HL-60 (cell line): ENCODE data around the gene PITPNM3.

ENCODE experiments used
- DNase-seq, 2 experiments: peaks; one replicate each; pipeline ENCODE4 v3.0.0-alpha.2; 2010 to 2020; ENCODE audit warnings: low read depth in 1 of 2, low spot score in 1 of 2
- H3K27ac ChIP-seq: fragments of 250-450 bp; sonication (Bioruptor Pico); replicated peaks from 2 replicates; pipeline ENCODE4 v1.5.1; 2020; ENCODE audit warnings: mild to moderate bottlenecking, moderate library complexity
- H3K27me3 ChIP-seq: fragments of 250-450 bp; sonication (Bioruptor Pico); 2 replicates; pipeline ENCODE4 v1.5.1; 2021; ENCODE audit warnings: mild to moderate bottlenecking, moderate library complexity; ENCODE audit not compliant: insufficient read depth, poor library complexity, severe bottlenecking
- H3K4me3 ChIP-seq: replicated peaks from 2 replicates; pipeline ENCODE4 v1.5.1; 2011; ENCODE audit warnings: mild to moderate bottlenecking, control low read depth, low read length; ENCODE audit not compliant: insufficient read depth
- GABPA ChIP-seq: IDR thresholded peaks from 2 replicates; pipeline ENCODE4 v1.6.1; 2012; ENCODE audit warnings: low read depth
- POLR2AphosphoS5 ChIP-seq: IDR thresholded peaks from 2 replicates; pipeline ENCODE4 v1.6.1; 2012; ENCODE audit warnings: low read depth
- SPI1 ChIP-seq: IDR thresholded peaks from 2 replicates; pipeline ENCODE4 v1.6.1; 2012; ENCODE audit warnings: low read depth, mild to moderate bottlenecking, borderline replicate concordance
- TF ChIP-seq, protein P1 (sequence below): IDR thresholded peaks from 2 replicates; pipeline ENCODE4 v1.6.1; 2012; ENCODE audit warnings: low read depth; ENCODE audit not compliant: insufficient replicate concordance
- TF ChIP-seq, protein P2 (sequence below): IDR thresholded peaks from one replicate; pipeline ENCODE4 v1.5.1; 2011; ENCODE audit warnings: low read length, control low read depth, inconsistent platforms; ENCODE audit not compliant: insufficient read depth

Gene PITPNM3

DNA sequence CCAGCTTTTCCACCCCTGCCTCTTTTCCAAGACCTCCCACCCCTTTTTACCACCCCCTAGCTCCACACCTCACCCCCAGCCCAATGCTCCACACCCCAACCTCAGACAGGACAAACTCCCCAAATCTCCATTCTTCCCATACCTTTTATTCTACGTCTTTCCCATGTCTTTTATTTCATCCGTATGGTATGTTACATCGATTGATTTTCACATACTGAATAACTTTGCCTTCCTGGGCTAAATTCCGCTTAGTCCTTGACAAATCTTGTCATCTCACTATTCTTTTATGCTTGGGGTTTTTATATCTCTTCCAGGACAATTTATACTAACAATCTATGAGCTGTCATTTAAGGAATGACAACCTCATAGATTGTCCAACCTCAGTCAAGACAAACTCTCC, 46.4 kb downstream of the PITPNM3 start:
- Histone ChIP-seq H3K27me3 (no peaks in the 10 kb centered on the region), H3K27ac (no peak overlapping the region), H3K4me3 (no peak overlapping the region)
- TF ChIP-seq POLR2AphosphoS5, result no peak
- TF ChIP-seq, protein P1, sequence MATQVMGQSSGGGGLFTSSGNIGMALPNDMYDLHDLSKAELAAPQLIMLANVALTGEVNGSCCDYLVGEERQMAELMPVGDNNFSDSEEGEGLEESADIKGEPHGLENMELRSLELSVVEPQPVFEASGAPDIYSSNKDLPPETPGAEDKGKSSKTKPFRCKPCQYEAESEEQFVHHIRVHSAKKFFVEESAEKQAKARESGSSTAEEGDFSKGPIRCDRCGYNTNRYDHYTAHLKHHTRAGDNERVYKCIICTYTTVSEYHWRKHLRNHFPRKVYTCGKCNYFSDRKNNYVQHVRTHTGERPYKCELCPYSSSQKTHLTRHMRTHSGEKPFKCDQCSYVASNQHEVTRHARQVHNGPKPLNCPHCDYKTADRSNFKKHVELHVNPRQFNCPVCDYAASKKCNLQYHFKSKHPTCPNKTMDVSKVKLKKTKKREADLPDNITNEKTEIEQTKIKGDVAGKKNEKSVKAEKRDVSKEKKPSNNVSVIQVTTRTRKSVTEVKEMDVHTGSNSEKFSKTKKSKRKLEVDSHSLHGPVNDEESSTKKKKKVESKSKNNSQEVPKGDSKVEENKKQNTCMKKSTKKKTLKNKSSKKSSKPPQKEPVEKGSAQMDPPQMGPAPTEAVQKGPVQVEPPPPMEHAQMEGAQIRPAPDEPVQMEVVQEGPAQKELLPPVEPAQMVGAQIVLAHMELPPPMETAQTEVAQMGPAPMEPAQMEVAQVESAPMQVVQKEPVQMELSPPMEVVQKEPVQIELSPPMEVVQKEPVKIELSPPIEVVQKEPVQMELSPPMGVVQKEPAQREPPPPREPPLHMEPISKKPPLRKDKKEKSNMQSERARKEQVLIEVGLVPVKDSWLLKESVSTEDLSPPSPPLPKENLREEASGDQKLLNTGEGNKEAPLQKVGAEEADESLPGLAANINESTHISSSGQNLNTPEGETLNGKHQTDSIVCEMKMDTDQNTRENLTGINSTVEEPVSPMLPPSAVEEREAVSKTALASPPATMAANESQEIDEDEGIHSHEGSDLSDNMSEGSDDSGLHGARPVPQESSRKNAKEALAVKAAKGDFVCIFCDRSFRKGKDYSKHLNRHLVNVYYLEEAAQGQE, result no peak
- TF ChIP-seq SPI1, result no peak
- DNase-seq, result no peak

DNA sequence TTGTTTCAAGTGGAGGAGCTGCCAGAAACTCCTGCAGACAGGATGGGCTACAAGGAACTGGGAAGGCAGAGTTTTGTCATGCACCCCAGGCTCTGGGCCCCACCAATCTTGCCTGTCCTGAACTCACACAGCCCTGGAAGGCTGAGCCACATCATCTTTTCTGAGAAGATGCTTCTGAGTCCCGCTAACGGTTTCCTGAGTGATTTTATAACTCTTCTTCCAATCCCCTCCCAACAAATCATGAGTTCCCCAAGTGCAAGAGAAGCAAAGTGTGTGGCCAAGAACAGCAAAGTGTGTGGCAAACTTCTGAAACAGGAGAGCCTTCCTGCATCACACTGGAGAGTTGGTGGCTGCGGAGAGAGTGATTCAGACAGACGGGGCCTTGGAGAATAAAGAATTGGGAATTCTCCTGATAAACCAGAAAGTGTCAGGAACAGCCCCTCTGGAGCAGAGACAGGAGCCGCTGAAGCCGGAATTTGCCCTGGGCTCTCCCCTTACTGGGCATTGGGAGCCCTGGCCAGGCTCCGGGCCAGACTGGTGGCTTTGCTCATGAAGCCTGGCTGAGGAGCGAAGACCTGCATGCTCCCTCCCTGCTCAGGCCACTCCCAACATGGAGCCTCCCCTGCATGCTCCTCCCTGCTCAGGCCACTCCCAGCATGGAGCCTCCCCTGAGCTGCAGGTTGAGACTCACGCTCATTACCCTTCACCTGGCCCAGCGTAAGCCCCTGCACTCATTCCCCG, 47.2 kb downstream of the PITPNM3 start:
- DNase-seq, result no peak
- Histone ChIP-seq H3K27me3 (no peaks in the 10 kb centered on the region), H3K4me3 (no peak overlapping the region), H3K27ac (no peak overlapping the region)
- TF ChIP-seq GABPA (no peak), POLR2AphosphoS5 (no peak), SPI1 (no peak)
- TF ChIP-seq, protein P2, sequence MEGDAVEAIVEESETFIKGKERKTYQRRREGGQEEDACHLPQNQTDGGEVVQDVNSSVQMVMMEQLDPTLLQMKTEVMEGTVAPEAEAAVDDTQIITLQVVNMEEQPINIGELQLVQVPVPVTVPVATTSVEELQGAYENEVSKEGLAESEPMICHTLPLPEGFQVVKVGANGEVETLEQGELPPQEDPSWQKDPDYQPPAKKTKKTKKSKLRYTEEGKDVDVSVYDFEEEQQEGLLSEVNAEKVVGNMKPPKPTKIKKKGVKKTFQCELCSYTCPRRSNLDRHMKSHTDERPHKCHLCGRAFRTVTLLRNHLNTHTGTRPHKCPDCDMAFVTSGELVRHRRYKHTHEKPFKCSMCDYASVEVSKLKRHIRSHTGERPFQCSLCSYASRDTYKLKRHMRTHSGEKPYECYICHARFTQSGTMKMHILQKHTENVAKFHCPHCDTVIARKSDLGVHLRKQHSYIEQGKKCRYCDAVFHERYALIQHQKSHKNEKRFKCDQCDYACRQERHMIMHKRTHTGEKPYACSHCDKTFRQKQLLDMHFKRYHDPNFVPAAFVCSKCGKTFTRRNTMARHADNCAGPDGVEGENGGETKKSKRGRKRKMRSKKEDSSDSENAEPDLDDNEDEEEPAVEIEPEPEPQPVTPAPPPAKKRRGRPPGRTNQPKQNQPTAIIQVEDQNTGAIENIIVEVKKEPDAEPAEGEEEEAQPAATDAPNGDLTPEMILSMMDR, result no peak
- TF ChIP-seq, protein P1, result no peak

DNA sequence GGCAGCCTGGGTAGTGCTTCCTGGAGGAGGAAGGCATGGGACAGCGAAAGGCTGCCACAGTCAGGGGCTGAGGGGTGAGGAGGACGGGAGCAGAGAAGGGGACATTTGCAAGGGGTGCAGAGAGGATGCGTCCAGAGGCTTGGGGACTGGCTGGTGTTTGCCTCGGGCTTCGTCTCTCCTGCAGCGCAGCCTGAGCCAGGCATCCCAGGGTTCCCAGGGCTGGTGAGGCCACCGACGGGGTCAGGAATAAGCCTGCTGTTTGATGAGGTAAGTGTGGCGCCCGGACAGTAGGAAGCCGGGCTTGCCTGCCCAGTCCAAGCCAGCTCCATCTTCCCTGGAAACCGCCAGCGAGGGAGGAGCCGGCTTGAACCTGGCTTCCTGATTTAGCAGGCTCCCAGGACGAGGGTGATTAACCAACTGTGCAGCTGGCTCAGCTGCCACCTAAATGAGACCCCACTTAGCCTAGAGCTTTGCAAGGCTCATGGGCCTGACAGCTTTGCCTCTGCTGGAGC, 47.8 kb downstream of the PITPNM3 start:
- Histone ChIP-seq H3K27me3 (no peaks in the 10 kb centered on the region), H3K4me3 (no peak overlapping the region), H3K27ac (no peak overlapping the region)
- DNase-seq, result no peak
- TF ChIP-seq GABPA (no peak), SPI1 (no peak), POLR2AphosphoS5 (no peak)
- TF ChIP-seq, protein P1, result no peak

DNA sequence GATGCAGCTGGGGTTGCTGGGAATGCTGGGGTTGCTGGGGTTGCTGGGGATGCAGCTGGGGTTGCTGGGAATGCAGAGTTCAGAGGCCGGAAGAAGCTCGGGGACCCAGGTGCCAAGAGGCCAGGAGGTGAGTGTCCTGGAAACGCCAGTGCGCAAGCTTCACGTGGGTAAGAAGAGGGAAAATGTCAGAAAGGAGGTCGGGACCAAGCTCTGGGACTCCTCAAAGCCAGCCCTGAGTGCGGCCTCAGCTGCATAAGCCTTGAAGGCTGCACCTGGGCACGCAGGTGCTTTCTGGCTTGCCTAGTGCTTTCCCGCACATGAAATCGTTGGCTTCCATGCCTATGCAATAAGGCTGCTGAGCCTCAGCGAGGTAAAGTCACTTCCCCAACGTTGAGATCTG, 48.3 kb downstream of the PITPNM3 start:
- Histone ChIP-seq H3K4me3 (no peak overlapping the region), H3K27me3 (no peaks in the 10 kb centered on the region), H3K27ac (no peak overlapping the region)
- TF ChIP-seq, protein P1, result no peak
- TF ChIP-seq GABPA (no peak), SPI1 (no peak), POLR2AphosphoS5 (no peak)
- TF ChIP-seq, protein P2, result no peak
- DNase-seq, result no peak
